Left hindlimb (tissue), 1 donor: ENCODE results near the gene HOXB2.

Experiments
- DNase-seq: peaks from one replicate; pipeline ENCODE4 v3.0.0-alpha.2; 2018

The HOXB2 gene

DNA sequence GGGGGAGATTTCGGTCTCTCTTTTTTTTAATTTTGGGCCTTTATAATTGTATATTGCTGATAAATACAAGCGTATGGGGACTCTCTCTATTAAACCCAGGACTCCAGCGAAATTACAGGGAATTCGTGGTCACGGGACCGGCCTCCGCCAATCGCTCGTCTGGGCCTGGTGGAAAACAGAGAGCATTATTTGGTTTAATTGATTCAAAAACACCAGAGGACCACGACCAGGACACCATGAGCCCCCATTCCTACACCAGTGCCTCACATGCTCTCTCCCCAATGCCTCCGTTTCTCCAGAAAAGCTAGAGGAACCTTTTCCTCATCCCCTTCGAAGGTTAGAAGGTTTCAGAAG is at the start of gene HOXB2:
HOXB2 (minus strand) TSS at position 88 of the 354 bp plus-strand sequence. CDS start 198 bp downstream, outside the sequence.
- no peak for DNase-seq

DNA sequence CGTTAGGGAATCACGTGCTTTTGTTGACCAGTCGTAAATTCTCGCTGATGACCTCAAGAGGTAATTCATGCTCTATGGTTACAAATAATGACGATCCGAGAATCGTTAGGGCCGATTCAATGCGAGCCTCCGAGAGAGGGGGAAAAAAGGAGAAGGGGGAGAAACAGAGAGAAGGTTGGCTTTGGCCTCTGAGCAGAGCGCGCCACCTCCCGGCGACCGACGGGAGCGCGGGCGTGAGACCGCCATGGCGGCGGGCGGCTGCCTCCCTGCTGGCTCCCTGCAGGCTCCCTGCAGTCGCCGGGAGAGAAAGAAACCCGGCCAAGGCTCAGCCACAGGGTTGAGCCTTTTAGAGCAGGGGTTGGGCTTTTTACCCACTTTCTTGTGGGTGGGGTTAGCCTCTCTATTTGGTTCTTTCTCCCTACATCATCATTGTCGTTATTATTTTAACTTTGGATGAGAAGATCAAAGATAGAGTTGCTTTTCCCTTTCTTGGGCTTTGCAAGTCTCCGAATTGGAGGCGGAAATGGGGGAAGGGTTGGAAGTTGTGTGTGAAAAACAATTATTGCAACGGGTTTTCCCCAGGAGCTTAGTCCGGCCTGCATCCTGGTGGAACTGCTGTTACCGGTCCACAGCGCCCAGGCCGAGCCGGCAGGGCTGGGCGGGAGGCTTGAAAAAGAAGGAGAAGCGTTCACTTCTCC is 49.1 kb upstream of the HOXB2 start:
- DNase-seq = peak; percentile 77

DNA sequence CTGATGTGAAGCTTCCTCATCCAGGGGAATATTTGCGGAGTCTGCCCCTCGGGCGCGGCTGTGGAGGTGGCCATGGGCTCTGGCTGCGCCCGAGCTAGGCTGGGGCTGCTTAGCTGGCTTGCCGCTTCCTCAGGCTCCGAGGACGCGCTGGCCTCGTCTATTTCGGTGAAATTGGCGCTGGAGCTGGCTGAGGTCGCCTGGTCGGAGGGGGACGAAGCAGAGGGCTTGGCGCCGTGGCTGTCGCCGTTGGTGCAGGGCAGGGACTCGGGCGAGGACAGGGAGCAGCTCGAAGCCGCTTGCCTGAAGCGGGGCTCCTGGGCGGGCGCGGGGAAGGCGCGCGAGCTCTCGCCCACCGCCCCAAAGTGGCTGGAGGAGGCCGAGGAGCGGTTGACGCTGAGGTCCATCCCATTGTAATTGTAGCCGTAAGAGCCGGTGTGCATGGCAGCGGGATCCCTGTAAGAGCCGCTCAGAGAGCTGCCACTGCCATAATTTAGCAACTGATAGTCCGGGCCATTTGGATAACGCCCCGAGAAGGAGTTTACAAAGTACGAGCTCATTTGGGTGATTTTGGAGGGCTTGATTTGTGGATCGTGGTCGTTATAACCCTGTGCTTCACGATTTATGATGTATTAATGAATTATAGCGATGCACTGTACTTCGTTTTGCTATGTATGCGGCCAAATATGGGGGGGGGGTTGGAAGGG is 48.4 kb upstream of the HOXB2 start, which contains the start of gene HOXB5:
HOXB5 (minus strand) TSS at position 654 of the 704 bp plus-strand sequence; CDS start at position 557, 97 bp downstream.
- DNase-seq = no peak

DNA sequence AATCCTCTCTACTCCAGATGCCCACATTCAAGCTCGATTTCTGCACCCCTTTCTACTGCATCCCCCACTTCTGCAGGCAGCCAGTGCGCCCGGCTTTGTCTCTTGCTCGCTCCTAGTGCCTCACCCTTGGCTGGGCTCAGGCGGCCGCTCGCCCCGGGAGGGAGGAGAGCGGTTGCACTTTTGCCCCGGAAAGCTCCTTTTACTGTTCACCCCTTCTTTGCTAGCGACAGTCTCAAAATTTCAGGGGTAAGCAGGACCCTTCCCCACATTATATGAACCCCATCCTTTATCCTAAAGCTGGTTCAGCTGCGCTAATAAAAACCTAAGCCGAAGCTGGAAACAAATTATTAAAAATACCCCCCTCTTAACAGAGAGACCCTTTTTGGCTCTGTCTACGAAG is 47.7 kb upstream of the HOXB2 start:
- no peak for DNase-seq

DNA sequence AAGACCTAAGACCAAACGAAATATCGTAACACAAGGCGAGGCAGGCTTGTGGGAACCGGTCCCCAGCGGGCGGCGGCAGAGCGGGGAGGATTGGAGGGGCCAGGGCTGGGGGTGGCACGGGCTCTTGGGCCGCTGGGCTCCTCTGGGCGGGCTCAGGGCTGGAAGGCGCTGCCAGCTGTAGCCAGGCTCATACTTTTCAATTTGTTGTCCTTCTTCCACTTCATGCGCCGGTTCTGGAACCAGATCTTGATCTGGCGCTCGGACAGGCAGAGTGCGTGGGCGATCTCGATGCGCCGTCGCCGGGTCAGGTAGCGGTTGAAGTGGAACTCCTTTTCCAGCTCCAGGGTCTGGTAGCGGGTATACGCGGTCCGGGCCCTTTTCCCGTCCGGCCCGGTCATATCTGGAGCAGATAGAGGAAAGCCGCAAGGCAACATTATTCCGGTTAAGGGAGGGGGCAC is 47.2 kb upstream of the HOXB2 start:
- DNase-seq = no peak

DNA sequence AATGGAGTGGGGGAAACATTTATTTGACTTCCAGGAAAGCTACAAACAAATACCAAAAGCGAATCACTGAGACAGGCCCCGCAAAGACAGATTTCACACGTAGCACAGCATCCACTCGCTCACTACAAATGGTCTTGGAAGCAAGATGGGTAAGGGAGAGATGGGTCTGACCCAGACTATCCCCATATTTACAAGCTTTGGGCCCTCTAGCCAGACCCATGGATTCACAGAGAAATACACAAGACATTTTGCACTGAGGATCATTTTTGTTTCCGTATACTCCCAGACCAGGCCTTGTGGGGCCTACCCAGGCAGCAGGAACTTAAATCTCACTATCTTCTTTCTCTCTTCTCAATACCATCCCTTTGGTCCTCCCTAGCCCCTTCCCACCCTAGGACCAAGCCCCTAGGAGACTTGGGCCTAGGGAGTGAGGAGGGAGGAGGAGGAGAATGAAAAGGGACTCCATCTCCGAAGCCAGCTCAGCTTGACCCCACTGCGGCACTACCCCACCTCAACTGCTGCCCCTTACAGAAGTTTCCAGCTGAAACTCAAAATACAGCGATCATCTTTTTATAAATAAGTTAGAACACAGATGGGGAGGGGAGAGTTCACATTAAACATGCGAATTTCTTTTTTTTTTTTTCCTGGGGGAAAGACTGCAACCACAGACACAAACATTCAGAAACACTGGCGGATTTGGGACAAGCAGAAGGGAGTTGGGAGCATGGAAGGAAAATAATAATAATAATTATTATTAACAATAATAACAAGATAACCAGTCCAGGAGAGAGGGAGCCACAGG is 46.5 kb upstream of the HOXB2 start:
- no peak for DNase-seq

DNA sequence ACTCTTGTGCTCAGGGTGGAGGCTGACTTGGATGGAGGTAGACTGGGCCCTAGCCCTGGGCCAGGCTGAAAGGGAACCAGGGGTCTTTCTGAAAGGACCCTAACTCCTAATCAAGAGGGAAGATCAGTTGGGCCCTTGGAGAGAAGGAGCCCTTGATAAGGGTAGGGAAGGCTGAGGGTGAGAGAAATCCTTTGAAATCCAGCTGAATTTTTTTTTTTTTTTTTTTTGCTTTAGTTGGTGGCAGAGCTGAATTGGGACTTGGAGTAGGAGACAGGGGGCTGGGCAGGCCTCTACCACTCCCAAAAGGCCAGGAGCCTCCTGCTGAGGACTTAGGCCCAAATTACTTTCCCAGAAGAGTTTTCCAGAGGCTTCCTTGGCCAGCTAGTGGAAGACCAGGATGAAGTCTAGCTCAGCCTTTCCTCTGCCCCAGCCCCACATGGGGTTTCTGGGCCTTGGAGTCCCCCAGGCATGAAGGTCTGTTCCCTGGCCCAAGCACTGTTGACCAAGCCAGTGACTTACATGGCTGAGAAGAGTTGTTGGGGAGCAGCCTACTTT is 45.8 kb upstream of the HOXB2 start:
- DNase-seq = no peak

DNA sequence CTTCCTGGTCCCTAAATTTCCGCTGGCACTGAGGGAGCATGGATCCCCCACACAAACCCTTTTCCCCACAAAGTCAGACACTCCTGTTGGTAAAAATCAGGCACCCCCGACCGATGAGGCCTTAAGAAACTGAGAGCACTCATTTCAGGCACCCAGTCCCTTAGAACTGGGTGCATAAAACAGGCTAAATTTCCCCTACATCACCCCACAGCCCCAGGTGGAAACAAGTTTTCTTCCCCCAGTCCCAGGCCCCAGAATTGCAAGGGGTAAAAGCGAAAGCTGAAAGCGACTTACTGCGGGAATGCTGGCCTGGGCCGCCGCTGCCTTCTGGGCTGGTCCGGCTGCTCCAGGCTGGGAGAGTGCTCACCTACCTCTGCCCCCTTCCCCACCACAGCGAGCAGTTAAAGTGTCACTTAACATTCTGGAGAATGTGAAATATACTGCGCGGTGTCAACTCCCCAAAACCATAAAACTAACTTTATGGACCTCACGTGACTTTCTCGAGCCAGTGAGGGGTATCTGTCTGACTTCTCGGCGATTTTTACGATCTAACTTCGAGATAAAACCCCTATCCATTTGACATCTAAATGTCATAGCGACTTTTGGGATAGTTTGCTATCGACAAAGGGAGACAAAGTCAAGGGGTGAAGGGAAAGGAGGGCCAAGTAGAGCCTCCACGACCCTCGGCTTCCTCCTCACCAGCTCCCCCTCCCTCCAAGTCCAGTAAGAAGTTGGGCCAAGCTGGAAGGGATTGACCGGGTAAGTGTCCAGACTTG is 45.1 kb upstream of the HOXB2 start, which contains the start of gene HOXB3:
HOXB3 (minus strand) TSS at position 411 of the 776 bp plus-strand sequence. CDS start 37,767 bp downstream, outside the sequence.
- DNase-seq = no peak

DNA sequence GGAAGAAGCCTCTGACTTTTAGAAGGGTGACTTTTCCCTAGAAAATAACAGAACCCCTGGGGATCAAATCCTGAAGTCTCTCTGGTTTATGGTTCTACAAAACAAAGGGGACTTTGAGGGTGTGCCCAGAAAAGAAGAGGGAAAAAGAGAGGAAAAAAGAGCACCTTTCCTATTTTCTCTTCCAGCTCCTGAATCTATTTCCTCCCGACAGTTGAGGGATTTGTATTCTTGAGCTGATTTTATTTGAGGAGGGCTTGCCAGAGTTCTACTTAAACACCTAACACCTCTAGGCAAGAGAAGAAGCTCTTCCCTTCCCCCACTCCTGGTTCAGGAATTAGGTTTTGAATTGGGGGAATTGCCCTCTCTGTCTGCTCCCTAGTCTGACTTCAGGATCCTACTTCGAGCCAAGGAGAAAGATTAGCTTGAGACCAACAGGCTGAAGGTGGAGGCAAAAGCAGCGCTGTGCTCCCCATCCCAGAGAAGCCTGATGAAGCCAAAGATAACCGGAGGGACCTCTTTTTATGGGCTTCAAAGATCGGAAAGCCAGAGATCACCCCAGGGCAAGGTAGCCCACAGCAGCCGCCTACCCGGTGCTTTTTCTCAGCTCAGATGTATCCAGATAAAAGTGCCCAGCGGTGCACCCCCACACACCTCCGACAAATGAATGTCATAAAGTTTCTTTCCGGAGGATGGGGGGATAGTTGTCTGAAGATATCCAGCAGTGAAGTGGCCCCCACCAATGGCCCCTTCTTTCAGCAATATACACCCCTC is 44.3 kb upstream of the HOXB2 start:
- DNase-seq = no peak

DNA sequence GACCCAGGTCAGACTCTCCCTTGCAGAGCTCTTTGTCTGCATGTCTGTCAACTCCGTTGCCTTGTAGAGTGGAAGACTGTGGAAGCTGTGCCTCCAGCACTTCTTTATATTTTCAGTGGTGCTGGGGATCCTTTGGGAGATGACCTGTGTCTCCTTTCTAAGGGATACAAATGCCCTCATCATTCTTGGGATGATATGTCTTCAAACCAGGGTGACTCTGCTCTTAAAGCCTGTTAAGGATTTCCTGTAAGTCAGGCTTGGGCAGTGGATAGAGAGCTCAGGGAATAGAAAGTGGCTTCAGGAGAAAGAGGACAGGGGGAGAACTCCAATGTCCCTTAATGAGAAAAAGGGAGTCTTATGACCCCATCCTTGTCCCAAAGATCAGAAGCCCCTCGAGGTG is 43.6 kb upstream of the HOXB2 start:
- DNase-seq = no peak

DNA sequence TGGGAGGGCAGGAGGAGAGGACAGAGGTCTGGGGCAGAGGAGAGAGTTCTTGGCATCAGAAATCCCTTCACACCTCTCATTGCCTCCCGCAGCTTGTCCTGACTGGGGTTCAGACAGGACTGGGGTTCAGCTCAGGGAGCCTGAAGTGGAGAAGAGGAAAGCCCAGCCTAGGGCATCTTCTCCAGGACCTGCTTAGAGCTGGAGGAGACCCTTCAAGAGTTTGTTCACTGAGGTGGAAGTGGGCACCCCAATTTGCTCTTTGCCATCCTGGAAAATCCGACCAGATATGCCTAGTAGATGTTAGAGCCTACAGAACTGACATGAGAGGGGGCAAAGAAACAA is 43.1 kb upstream of the HOXB2 start:
- DNase-seq = no peak

DNA sequence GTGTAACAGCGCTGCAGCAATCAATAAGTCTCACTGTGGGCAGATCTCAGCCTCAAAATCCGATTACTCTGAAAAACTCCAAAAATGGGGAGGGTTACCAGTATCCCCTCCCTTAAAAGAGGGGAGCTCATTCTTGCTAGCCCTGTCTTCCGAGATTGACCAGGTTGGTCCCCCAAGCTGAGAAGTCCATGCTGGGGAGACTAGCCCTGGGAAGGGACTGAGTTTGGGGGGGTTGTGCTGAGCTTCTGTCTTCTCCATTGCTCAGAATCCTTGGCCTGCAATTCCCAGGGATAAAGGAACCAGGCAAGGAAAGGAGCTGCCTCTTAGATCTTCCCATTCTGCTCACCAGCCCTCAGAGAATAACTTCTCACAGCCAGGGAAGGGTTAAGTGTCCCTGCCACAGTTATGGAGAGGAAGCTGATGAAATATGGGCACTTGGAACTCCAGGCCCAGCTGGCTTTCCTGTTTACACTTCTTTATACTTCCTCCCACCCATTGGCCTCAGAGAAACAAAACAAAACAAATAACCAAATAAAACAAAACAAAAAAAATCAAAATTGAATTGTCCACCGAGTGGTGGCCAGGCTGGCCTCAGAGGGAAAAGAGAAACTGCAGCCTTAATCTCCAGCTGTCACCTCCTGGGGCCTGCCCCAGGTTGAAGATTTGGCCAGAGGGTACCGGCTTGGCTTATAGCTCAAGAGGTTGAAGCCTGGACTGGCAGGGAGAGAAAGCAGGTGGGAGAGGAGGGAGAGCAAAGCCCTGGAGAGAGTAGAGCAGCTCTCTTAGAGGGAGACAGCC is 42.6 kb upstream of the HOXB2 start:
- DNase-seq = no peak

DNA sequence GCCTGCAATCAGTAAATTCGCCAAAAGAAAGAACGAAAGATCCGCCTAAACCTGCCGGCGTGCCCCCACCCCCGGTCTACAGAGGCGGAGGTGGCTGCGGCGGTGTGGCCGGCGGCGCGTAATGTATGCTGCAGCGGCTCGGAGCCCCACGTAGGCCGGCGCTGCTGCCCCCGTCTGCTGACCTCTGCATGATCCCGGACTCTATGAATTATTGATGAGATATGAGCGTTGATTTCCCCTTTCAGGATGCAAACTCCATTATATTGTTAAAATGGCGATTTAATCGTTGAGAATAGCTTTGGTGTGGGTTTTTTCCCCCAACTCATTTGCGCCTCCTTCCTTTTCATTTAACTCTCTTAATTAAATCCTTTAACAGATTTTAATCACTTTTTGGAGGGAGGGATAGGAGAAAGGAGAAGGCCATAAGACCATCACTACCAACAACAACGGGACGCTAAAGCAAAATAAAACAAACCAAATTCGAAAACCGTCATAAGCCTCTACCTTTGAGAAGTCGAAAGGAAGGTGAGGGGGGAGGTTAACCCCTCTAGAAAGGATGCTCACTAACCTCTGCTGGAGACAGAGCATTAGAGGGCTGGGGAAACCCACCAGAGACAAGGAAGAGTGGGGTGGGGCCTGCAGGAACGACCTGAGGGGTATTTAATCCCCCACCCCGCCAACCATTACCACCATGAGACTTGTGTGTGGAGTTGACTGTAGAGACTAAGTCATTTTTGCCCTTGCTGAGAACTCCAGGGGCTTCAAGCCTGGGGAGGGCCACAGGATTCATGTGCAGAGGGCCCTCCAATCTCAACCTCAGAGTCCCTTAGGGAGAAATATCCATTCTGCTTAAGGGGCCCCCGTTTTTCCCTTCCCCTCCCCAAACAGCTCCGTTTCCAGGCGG is 41.7 kb upstream of the HOXB2 start:
- DNase-seq = no peak

DNA sequence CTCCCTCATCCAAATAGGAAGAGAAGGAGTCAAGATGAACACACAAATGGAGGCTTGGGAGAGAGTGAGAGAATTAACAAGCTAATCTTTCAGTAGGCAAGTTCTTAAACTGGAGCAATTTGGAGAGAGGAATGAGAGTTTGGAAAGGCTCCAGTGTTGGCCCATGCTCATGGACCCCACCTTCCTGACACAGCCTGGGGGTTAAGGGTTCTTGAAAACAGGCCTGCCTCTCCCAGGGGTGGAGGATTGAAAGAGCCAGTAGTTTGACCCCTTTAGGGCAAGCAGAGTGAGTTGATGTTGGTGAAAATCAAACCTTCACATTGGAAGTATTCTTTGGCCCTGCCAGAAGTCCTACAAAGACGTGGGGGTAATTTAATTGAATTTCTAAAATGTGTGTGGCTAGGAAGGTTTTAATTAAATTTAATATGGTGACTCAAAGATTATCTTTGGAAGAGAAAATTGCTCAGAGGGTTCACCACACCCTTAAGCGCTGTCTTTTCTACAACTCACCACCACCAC is 39.4 kb upstream of the HOXB2 start:
- DNase-seq = no peak

DNA sequence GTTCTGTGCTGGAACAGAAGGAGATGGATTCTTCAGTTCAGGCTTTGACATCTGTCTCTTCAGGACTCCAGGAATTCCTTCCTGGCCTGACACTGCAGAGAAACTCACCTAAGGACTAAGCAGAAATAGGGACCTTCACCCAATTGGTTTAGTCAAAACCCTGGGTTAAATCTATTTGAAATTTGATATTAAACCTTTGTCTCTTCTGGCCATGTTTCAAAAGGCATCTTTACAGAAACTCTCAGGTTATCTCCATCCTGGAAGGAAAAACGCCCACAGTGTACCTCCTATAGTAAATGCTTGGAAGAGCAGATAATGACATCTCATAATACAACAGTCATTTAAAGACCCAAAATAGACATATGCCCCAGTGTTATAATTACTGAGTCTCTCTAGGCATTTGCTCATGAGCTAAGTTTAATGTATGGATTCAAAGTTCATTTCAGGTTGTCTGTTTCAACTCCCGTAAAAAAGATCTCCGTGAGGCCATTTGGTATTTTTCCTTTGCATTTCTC is 38.9 kb upstream of the HOXB2 start:
- no peak for DNase-seq

DNA sequence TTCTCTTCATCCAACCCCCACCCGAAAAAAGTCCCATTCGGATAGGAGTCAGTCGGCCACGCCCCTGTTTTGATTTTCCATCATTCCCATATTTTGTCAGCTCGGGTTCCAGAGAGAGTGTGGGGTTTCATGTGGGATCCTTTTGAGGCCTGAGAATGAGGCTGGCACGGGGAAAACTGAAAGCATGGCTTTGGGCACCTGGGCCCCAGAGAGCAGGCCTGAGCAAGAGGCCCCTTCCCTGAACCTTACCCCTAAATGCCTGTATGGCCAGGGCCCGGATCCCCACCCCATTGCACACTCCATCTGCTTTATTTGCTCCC is 37.8 kb upstream of the HOXB2 start:
- no peak for DNase-seq

DNA sequence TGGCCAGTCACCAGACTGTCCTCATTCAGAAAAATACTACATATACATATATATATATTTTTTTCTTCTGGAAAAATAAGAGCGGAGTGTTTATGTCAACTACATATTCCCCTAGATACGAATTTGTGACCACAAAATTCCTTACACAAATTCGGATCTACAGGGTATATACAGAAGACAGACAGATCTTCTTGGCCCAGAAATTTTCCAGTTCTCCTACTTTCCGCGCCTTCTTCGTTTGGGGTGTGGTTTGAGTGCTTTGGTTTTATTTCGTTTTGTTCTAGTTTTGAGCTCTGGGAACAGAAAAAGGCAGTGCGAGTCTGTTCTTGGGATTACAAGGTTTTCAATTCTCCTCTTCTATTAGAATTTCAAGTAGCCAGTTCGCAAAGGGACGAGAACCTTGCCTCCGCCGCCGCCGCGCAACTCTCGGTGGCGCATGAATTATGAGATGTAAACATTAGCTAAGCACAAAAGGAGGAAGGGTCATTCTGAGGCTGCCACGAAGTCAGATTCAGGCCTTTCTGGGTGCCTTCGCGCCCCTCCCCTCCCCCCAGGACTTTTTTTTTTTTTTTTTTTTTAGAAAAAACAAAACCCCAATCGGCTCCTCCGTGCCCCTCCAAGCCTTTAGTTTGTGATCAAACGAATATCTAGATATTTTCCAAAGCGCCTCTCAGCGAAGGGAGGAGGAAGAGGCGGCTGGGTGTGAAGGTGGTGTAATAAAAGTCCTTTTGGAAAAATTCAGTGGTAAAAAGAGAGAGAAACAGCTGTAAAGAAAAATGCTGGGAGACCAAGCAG is 35.0 kb upstream of the HOXB2 start:
- DNase-seq = no peak

DNA sequence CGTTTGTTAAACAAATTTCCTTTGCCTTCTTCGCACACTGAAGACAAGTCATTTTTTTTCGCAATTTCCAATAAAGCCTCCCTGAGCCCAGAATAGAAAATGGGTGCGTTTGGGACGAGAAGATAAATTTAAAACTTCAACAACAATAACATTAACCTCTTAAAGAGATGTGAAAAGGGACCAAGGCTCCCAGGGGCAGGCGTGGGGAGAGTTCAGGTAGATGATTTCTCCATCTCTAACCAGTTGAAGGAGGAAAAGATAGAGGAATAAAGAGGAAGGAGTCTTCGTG is 34.5 kb upstream of the HOXB2 start:
- DNase-seq = no peak
